ENCODE measurements around the gene UQCRC1. TPM values are rescaled to one million over a fixed set of nuclear protein-coding genes. Genes with fewer than 3 reads are reported as not detected.

The UQCRC1 gene
- total RNA-seq, 4 donors from 2014 or later = 143 to 196 (median 186) TPM

DNA sequence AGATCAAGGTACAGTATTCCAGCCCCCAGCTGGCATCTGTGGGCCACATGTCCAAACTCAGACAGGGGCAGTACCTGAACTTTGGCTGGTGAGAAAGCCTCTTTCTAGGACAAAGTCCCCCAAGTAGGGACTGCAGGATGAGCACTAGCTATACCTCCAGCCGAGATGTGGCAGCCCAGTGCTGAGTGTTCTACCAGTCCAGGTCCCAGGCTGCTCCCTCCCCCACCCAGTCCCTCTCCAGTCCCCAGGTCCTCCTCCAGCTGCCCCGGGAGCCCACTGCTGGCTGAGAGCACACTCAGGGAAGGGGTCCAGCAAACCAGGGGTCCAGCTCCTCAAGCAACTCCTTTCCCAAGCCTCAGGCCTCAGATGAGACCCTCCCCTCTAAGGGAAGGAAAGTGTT lies 24.3 kb upstream of the UQCRC1 start:
- 82 to 84% methylated on average over 2 of the region's 2 CpGs for WGBS, 2 donors
- TF ChIP-seq POLR2A (IDR thresholded peaks at IDR 0.05) (no peak), EP300 (IDR thresholded peaks at IDR 0.05) (no peak)
- TF ChIP-seq, protein P1, sequence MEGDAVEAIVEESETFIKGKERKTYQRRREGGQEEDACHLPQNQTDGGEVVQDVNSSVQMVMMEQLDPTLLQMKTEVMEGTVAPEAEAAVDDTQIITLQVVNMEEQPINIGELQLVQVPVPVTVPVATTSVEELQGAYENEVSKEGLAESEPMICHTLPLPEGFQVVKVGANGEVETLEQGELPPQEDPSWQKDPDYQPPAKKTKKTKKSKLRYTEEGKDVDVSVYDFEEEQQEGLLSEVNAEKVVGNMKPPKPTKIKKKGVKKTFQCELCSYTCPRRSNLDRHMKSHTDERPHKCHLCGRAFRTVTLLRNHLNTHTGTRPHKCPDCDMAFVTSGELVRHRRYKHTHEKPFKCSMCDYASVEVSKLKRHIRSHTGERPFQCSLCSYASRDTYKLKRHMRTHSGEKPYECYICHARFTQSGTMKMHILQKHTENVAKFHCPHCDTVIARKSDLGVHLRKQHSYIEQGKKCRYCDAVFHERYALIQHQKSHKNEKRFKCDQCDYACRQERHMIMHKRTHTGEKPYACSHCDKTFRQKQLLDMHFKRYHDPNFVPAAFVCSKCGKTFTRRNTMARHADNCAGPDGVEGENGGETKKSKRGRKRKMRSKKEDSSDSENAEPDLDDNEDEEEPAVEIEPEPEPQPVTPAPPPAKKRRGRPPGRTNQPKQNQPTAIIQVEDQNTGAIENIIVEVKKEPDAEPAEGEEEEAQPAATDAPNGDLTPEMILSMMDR (IDR thresholded peaks at IDR 0.05) = no peak
- Histone ChIP-seq H3K27me3 (no peaks in the 10 kb centered on the region), H3K9me3 (no peaks in the 10 kb centered on the region), H3K27ac (peak overlapping the region in 1 of 4 donors; percentile 75), H3K4me3 (no peak overlapping the region), H3K36me3 (peaks cover 0 to 45% (median 0%) of the 10 kb centered on the region in 3 donors), H3K4me1 (peaks cover 0 to 27% (median 19%) of the 10 kb centered on the region in 4 donors)
- no peak for DNase-seq (ENCODE audit: low spot score in 2 of 2)

DNA sequence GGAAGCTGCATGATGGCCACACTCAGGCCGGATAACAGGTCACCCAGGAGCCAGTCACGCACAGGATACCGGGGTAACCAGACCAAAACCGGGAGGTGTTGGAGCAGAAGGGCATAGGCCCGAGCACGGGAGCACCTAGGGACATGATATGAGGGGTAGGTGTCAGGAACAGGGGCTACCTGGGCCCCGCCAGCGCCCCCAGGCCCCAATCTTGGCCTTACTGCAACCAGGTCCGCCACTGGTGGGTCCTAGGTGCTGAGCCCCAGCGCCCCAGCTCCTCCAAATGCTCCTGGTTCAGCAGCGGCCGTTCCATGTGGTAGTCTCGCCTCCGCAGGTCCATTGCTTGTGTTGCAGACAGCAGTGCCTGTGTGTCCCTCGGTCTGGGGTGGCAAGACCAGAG lies 23.8 kb upstream of the UQCRC1 start:
- Histone ChIP-seq H3K27me3 (no peaks in the 10 kb centered on the region), H3K4me1 (peaks cover 0 to 27% (median 19%) of the 10 kb centered on the region in 4 donors), H3K4me3 (no peak overlapping the region), H3K36me3 (peaks cover 0 to 50% (median 0%) of the 10 kb centered on the region in 3 donors), H3K9me3 (no peaks in the 10 kb centered on the region), H3K27ac (no peak overlapping the region)
- WGBS, 2 donors = 91 to 95% methylated on average over 15 of the region's 15 CpGs
- DNase-seq (ENCODE audit: low spot score in 2 of 2) = no peak
- TF ChIP-seq, protein P1 (IDR thresholded peaks at IDR 0.05) = no peak
- TF ChIP-seq EP300 (IDR thresholded peaks at IDR 0.05) (no peak), POLR2A (IDR thresholded peaks at IDR 0.05) (no peak)

DNA sequence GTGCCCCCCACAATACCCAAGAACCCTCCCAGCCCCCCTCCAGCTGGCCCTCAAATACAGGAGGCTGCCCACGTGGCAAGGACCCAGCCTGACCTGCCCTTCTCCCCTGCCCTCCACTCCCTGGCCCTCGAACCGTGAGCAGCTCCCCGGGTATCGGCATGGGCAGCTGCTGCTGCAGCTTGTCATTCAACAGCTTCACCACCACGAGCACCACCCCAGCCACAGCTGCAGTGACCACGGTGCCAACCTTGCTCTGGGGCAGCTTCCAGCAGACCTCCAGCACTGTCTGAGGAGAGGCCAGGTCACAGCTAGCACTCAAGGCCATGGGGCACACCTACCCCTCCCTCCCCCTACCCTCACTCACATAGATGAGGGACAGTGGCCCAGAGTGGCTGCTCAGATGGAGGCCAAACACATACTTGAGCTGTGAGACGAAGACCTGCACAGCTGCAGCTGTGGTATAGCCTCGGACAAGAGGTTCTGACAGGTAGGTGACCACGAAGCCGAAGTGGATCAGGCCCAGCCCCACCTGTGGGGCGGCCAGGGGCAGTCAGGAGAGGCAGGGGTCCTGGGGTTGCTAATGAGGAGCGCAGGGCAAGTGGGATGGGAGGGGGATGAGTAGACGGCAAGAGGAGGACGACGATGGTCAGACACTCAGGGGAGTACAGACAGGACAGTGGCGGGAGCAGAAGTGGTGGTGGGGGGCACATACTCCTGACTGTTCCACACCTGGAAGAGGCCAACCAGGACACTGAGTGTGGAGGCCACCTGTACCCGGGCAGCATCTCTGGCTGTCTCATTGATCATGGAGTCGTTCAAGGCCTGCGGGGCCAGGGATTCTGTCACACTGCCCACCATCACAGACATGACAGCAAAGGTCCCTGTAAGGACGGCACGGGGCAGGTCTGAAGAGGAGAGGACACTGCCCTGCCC lies 22.3 kb upstream of the UQCRC1 start:
- no peaks in the 10 kb centered on the region for H3K27me3 ChIP-seq
- WGBS, 2 donors = 85 to 90% methylated on average over 22 of the region's 22 CpGs
- no peak for DNase-seq (ENCODE audit: low spot score in 2 of 2)
- TF ChIP-seq EP300 (IDR thresholded peaks at IDR 0.05) (no peak), POLR2A (IDR thresholded peaks at IDR 0.05) (no peak)
- TF ChIP-seq, protein P1 (IDR thresholded peaks at IDR 0.05) = no peak
- no peak overlapping the region for H3K27ac ChIP-seq
- H3K36me3 ChIP-seq = peaks cover 0 to 65% (median 0%) of the 10 kb centered on the region in 3 donors
- H3K4me3 ChIP-seq = no peak overlapping the region
- peaks cover 0 to 27% (median 19%) of the 10 kb centered on the region in 4 donors for H3K4me1 ChIP-seq
- no peaks in the 10 kb centered on the region for H3K9me3 ChIP-seq

DNA sequence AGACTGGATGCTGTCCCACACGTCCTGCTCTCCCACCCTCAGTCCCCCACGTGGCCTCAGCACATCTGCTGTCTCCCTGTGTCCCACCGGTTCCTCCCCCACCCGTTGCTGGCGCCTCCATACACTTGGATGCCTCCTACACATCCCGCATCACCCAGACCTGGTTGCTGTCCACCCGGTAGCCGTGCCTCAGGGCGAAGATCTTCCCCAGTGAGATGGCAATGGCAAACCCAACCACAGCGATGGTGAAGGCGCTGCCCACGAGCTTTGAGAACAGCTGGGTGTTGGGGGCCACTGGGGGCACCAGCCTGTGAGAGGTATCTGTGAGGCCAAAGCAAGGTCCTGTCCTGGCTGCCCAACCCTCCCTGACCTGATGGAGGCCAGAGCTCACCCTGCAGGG lies 21.4 kb upstream of the UQCRC1 start:
- H3K4me1 ChIP-seq = peaks cover 0 to 18% (median 13%) of the 10 kb centered on the region in 4 donors
- H3K4me3 ChIP-seq = no peak overlapping the region
- DNase-seq (ENCODE audit: low spot score in 2 of 2) = no peak
- no peak for TF ChIP-seq EP300 (IDR thresholded peaks at IDR 0.05)
- TF ChIP-seq, protein P1 (IDR thresholded peaks at IDR 0.05) = no peak
- TF ChIP-seq POLR2A (IDR thresholded peaks at IDR 0.05) = no peak
- no peaks in the 10 kb centered on the region for H3K27me3 ChIP-seq
- no peak overlapping the region for H3K27ac ChIP-seq
- 80 to 92% methylated on average over 12 of the region's 12 CpGs for WGBS, 2 donors
- no peaks in the 10 kb centered on the region for H3K9me3 ChIP-seq
- peaks cover 0 to 74% (median 0%) of the 10 kb centered on the region in 3 donors for H3K36me3 ChIP-seq

DNA sequence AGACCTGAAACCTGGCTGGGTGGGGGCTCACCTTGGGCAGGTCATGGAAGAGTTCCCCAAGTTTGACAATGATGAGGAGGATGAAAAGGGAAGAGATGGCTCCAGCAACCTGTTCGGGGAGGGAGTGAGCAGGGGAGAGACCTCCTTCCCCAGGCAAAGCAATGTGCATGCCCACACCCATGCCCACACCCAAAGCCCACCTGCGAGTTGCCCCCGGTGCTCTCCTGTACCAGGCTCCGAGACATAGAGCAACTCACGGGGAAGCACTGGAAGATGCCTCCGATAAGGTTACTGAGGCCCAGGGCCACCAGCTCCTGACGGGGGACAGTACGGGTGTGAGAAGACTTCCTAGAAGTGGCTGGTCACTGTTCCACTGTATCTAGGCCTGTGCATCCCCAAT lies 21.0 kb upstream of the UQCRC1 start:
- WGBS, 2 donors = 90 to 97% methylated on average over 4 to 8 of the region's 8 CpGs
- peaks cover 0 to 78% (median 0%) of the 10 kb centered on the region in 3 donors for H3K36me3 ChIP-seq
- TF ChIP-seq EP300 (IDR thresholded peaks at IDR 0.05) (no peak), POLR2A (IDR thresholded peaks at IDR 0.05) (no peak)
- TF ChIP-seq, protein P1 (IDR thresholded peaks at IDR 0.05) = no peak
- no peak for DNase-seq (ENCODE audit: low spot score in 2 of 2)
- H3K27me3 ChIP-seq = no peaks in the 10 kb centered on the region
- peaks cover 0 to 16% (median 12%) of the 10 kb centered on the region in 4 donors for H3K4me1 ChIP-seq
- H3K9me3 ChIP-seq = no peaks in the 10 kb centered on the region
- H3K27ac ChIP-seq = no peak overlapping the region
- no peak overlapping the region for H3K4me3 ChIP-seq

Data from tibial nerve (tissue), 4 donors.